ENCODE data around the gene OMG. TPM values are rescaled to one million over a fixed set of nuclear protein-coding genes. Genes with fewer than 3 reads are reported as not detected.

The OMG gene
- total and polyA plus RNA-seq, 2 experiments from 2014 or later = 0.58 TPM; not detected in 1

DNA sequence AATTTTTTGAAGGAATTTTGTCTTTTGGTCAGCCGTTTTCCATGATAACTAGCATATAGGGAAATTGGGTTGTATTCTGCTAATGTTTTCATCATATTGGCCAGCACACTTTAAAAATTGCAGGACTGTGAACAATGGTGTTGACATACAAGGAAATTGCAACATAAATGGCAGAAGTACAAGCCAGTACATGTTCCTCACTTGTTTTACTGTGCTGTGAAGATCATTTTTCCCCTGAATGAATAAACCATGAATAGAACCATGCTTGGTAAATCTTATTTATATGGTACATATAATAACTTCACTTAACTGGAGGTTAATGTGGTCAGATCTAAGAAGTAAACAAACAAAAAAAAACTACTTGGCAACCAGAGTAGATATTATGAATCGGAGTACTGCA, 22.8 kb downstream of the OMG start:
- TF ChIP-seq, protein P1, sequence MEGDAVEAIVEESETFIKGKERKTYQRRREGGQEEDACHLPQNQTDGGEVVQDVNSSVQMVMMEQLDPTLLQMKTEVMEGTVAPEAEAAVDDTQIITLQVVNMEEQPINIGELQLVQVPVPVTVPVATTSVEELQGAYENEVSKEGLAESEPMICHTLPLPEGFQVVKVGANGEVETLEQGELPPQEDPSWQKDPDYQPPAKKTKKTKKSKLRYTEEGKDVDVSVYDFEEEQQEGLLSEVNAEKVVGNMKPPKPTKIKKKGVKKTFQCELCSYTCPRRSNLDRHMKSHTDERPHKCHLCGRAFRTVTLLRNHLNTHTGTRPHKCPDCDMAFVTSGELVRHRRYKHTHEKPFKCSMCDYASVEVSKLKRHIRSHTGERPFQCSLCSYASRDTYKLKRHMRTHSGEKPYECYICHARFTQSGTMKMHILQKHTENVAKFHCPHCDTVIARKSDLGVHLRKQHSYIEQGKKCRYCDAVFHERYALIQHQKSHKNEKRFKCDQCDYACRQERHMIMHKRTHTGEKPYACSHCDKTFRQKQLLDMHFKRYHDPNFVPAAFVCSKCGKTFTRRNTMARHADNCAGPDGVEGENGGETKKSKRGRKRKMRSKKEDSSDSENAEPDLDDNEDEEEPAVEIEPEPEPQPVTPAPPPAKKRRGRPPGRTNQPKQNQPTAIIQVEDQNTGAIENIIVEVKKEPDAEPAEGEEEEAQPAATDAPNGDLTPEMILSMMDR (IDR thresholded peaks at IDR 0.05; ENCODE audit: poor library complexity) = no peak
- TF ChIP-seq EZH2phosphoT487 (IDR thresholded peaks at IDR 0.05; ENCODE audit: low read depth, severe bottlenecking, unreplicated experiment) (no peak), EZH2 (IDR thresholded peaks at IDR 0.05; ENCODE audit: borderline replicate concordance) (no peak)

DNA sequence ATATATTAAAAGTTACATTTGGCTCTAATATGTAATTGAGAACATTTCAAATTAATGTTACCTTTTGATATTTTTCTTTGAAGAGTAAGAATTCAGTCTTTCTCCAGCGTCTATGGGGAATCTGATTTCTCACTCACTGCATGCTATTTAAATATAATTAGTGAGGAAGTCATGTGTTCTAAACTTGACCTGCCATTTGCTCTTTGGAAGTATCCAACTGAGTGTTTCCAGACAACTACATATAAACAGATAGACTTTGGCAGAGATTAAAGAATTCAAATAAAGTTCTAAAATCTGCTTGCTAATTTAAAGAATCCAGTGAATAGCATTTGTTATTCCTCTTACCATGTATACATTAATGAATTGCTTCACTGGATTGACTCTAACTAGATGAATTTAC, 23.5 kb downstream of the OMG start:
- H3K36me3 ChIP-seq (replicated peaks; ENCODE audit: insufficient read depth, low read depth) = no peaks in the 10 kb centered on the region
- H3K4me1 ChIP-seq (ENCODE audit: insufficient read depth) = peaks cover 15% of the 10 kb centered on the region
- no peaks in the 10 kb centered on the region for H3K9me3 ChIP-seq (ENCODE audit: low read depth)
- WGBS (ENCODE audit: low lambda C conversion rate, missing lambda C conversion rate) = 94% methylated on average over 1 of the region's 1 CpG
- no peaks in the 10 kb centered on the region for H3K79me2 ChIP-seq
- no peaks in the 10 kb centered on the region for H3K9me2 ChIP-seq (replicated peaks; ENCODE audit: insufficient read depth)
- no peak overlapping the region for H2AFZ ChIP-seq
- H3K4me2 ChIP-seq = no peak overlapping the region
- H3K27me3 ChIP-seq = no peaks in the 10 kb centered on the region
- no peak for DNase-seq (ENCODE audit: low spot score)
- no peak overlapping the region for H3K4me3 ChIP-seq
- no peak for TF ChIP-seq EZH2 (IDR thresholded peaks at IDR 0.05; ENCODE audit: borderline replicate concordance)
- TF ChIP-seq, protein P1 (IDR thresholded peaks at IDR 0.05; ENCODE audit: poor library complexity) = no peak
- no peak for TF ChIP-seq EZH2phosphoT487 (IDR thresholded peaks at IDR 0.05; ENCODE audit: low read depth, severe bottlenecking, unreplicated experiment)
- no peaks in the 10 kb centered on the region for H4K20me1 ChIP-seq (ENCODE audit: insufficient read depth, poor library complexity, severe bottlenecking)
- H3K27ac ChIP-seq = no peak overlapping the region

More for the DNA sequence above, 22.8 kb downstream of the OMG start:
- H3K9me2 ChIP-seq (replicated peaks; ENCODE audit: insufficient read depth) = no peaks in the 10 kb centered on the region
- no peak overlapping the region for H3K4me3 ChIP-seq
- no peaks in the 10 kb centered on the region for H3K9me3 ChIP-seq (ENCODE audit: low read depth)
- WGBS (ENCODE audit: low lambda C conversion rate, missing lambda C conversion rate) = 86% methylated on average over 2 of the region's 2 CpGs
- no peaks in the 10 kb centered on the region for H3K79me2 ChIP-seq
- no peak overlapping the region for H3K4me2 ChIP-seq
- H2AFZ ChIP-seq = no peak overlapping the region
- no peak overlapping the region for H3K27ac ChIP-seq
- H3K27me3 ChIP-seq = no peaks in the 10 kb centered on the region
- peaks cover 8% of the 10 kb centered on the region for H3K4me1 ChIP-seq (ENCODE audit: insufficient read depth)
- peak; percentile 4 for DNase-seq (ENCODE audit: low spot score)
- no peaks in the 10 kb centered on the region for H3K36me3 ChIP-seq (replicated peaks; ENCODE audit: insufficient read depth, low read depth)
- H4K20me1 ChIP-seq (ENCODE audit: insufficient read depth, poor library complexity, severe bottlenecking) = no peaks in the 10 kb centered on the region

DNA sequence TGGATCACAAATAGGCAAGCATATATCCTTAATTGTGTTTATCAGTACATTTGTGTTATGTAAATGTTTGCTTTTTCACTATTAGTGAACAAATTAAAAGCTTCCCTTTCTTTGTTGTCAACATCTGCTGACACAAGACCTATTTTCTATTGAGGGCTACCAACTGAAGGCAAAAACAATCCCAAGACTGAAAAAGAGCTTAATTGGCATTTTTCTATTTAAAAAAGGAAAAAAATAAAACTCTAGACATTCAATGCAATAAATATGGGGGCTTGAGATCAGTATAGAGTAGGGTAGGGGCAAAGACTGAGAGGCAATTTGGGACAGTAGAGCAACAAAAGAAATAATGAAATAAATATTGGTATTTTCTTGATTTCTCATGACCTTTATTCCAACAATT, 24.2 kb downstream of the OMG start:
- Histone ChIP-seq H3K27me3 (no peaks in the 10 kb centered on the region), H3K79me2 (no peaks in the 10 kb centered on the region), H3K4me2 (no peak overlapping the region), H3K4me1 (ENCODE audit: insufficient read depth) (peaks cover 21% of the 10 kb centered on the region), H3K27ac (no peak overlapping the region), H3K9me2 (replicated peaks; ENCODE audit: insufficient read depth) (no peaks in the 10 kb centered on the region), H3K9me3 (ENCODE audit: low read depth) (no peaks in the 10 kb centered on the region), H2AFZ (no peak overlapping the region), H4K20me1 (ENCODE audit: insufficient read depth, poor library complexity, severe bottlenecking) (no peaks in the 10 kb centered on the region), H3K36me3 (replicated peaks; ENCODE audit: insufficient read depth, low read depth) (no peaks in the 10 kb centered on the region), H3K4me3 (no peak overlapping the region)
- TF ChIP-seq EZH2 (IDR thresholded peaks at IDR 0.05; ENCODE audit: borderline replicate concordance) (no peak), EZH2phosphoT487 (IDR thresholded peaks at IDR 0.05; ENCODE audit: low read depth, severe bottlenecking, unreplicated experiment) (no peak)
- TF ChIP-seq, protein P1 (IDR thresholded peaks at IDR 0.05; ENCODE audit: poor library complexity) = no peak
- no peak for DNase-seq (ENCODE audit: low spot score)

DNA sequence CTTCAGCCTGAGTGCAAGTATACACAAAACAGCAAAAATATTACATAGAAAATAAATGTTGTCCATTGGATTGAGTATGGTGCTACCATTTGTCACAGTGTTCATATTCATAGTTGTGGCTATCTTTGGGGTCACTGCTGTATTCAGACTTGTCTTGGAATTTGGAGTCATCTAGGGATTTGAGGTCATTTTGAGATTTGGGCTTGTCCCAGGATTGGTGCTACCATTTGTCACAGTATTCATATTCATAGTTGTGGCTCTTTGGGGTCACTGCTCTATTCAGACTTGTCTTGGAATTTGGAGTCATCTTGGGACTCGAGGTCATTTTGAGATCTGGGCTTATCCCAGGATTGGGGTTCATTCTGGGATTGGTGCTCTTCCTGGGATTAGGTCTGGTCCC, 24.8 kb downstream of the OMG start:
- H3K27me3 ChIP-seq = no peaks in the 10 kb centered on the region
- TF ChIP-seq, protein P1 (IDR thresholded peaks at IDR 0.05; ENCODE audit: poor library complexity) = no peak
- TF ChIP-seq EZH2 (IDR thresholded peaks at IDR 0.05; ENCODE audit: borderline replicate concordance) (no peak), EZH2phosphoT487 (IDR thresholded peaks at IDR 0.05; ENCODE audit: low read depth, severe bottlenecking, unreplicated experiment) (no peak)
- no peaks in the 10 kb centered on the region for H4K20me1 ChIP-seq (ENCODE audit: insufficient read depth, poor library complexity, severe bottlenecking)
- H3K4me3 ChIP-seq = no peak overlapping the region
- no peaks in the 10 kb centered on the region for H3K79me2 ChIP-seq
- no peak for DNase-seq (ENCODE audit: low spot score)
- H3K4me2 ChIP-seq = no peak overlapping the region
- H3K36me3 ChIP-seq (replicated peaks; ENCODE audit: insufficient read depth, low read depth) = no peaks in the 10 kb centered on the region
- no peak overlapping the region for H3K27ac ChIP-seq
- no peaks in the 10 kb centered on the region for H3K9me2 ChIP-seq (replicated peaks; ENCODE audit: insufficient read depth)
- H3K4me1 ChIP-seq (ENCODE audit: insufficient read depth) = peaks cover 21% of the 10 kb centered on the region
- no peak overlapping the region for H2AFZ ChIP-seq
- WGBS (ENCODE audit: low lambda C conversion rate, missing lambda C conversion rate) = 100% methylated on average over 1 of the region's 1 CpG
- H3K9me3 ChIP-seq (ENCODE audit: low read depth) = no peaks in the 10 kb centered on the region

All from hepatocyte (in vitro differentiated cells).